Pancreas (tissue), 10 donors: ENCODE results near the gene TTBK2. TPM values are rescaled to one million over a fixed set of nuclear protein-coding genes. Genes with fewer than 3 reads are reported as not detected.

Source experiments
- ATAC-seq, 4 donors: fragments of 200-7000 bp; cut with Tn5 transposase; one replicate each; pipeline versions ENCODE4 v1.8.0 to v1.9.1; 2020; ENCODE audit warnings: mild to moderate bottlenecking in 4 of 4, moderate library complexity in 4 of 4
- DNase-seq, 6 donors: peaks; one replicate each; pipeline ENCODE4 v3.0.0-alpha.2; 2020
- FAIRE-seq: peaks from 2 replicates; lab custom pipeline; 2012; peaks lifted over from hg19 to GRCh38; lab: Jason Lieb, UNC
- H3K27ac ChIP-seq, 4 donors: fragments of 200-600 bp; sonication (generic); 1 replicate in 3 of 4; 2 replicates in 1 of 4; pipeline versions ENCODE4 v1.5.0 to v1.8.0; 2020
- H3K27me3 ChIP-seq, 4 donors: fragments of 200-600 bp; one replicate each; pipeline ENCODE4 v1.8.0; 2021
- H3K36me3 ChIP-seq, 3 donors: fragments of 200-600 bp; sonication (generic) in 1 of 3; one replicate each; pipeline versions ENCODE4 v1.5.0 to v1.8.0; 2020 to 2021
- H3K4me1 ChIP-seq, 3 donors: fragments of 200-600 bp; one replicate each; pipeline ENCODE4 v1.8.0; 2021
- H3K4me3 ChIP-seq, 4 donors: fragments of 200-600 bp; sonication (generic) in 2 of 4; one replicate each; pipeline versions ENCODE4 v1.5.0 to v1.8.0; 2020 to 2021
- H3K9me3 ChIP-seq, 4 donors: fragments of 200-600 bp; one replicate each; pipeline ENCODE4 v1.8.0; 2021
- CTCF ChIP-seq, 4 donors: fragments of 200-600 bp; sonication (generic) in 3 of 4; IDR thresholded peaks; one replicate each; pipeline versions ENCODE4 v1.5.0 to v1.8.0; 2021; ENCODE audit warnings: antibody characterized with exemption in 4 of 4
- WGBS, 2 donors: extraction: QIAGEN DNeasy Blood & Tissue Kit; methylation state at CpG; one replicate each; pipeline ENCODE4 v1.1.7; 2013; 5-methylcytosine and 5-hydroxymethylcytosine counted together
- intact Hi-C, 3 donors: fragments of 100-400 bp; cut with DNase I; formaldehyde crosslinking; loops; one replicate each; pipeline versions ENCODE4 v1.11.1 to v1.14.2; 2022
- polyA plus RNA-seq, 2 donors: library from polyadenylated mRNA; stranded (reverse); fragments of 200-250 nt; gene quantifications; one replicate each; pipeline ENCODE4 v1.2.3, GENCODE V29; 2013
- total RNA-seq, 6 donors: library from RNA; stranded (reverse); fragmentation: NEBNext Ultra II Directional in 4 of 6; extraction: Animal tissue kit (Norgen Biotek cat#: 25700) in 4 of 6; gene quantifications; one replicate each; pipeline versions ENCODE4 v1.2.1 to v1.2.4, GENCODE V29; 2021 to 2023
- donor health status: healthy with polysubstance abuse.
- donor health status: DM: no; HTN: no; CAD: no; lungs with moderate emphysema.
- donor health status: DM: no; HTN: no; CAD: no.
- donor health status: control.
- donor health status: control.
- donor health status: Bipolar disorder and iron deficiency.
- donor health status: DM: yes; HTN: yes; CAD: no.
- donor health status: DM: no; HTN: no; CAD: no.
- donor health status: DM: no; HTN: no; CAD: no.
- donor health status: DM: yes; HTN: yes; CAD: no.

The TTBK2 gene
- total and polyA plus RNA-seq, 8 donors: 1.7 to 8.5 (median 4.8) TPM

- peak; percentile 95 to 99 (median 98) for ATAC-seq
- no peaks in the 10 kb centered on the region for H3K36me3 ChIP-seq
- no peaks in the 10 kb centered on the region for H3K27me3 ChIP-seq
- DNase-seq: peak in 5 of 6 donors; percentile 51 to 81 (median 59)
- FAIRE-seq: no peak
- H3K27ac ChIP-seq: no peak overlapping the region
- intact Hi-C loops: loop anchor here in 1 of 3 donors (5.0 kb wide), 1 partner anchor 223 kb away; no protein-coding TSS in a partner anchor
- WGBS, 2 donors: 23 to 26% methylated on average over 4 of the region's 4 CpGs
- H3K4me1 ChIP-seq: peaks cover 0 to 6% (median 0%) of the 10 kb centered on the region in 3 donors
- H3K4me3 ChIP-seq: no peak overlapping the region
- no peaks in the 10 kb centered on the region for H3K9me3 ChIP-seq
- TF ChIP-seq CTCF (IDR thresholded peaks at IDR 0.05): peak; percentile 64 to 87 (median 75)
Measured at GRCh38 chr15:42704492-42704926, 216.1 kb downstream of the TTBK2 start.

GRCh38 chr15:42696626-42697025 is 224.0 kb downstream of the TTBK2 start:
- H3K4me1 ChIP-seq: no peaks in the 10 kb centered on the region

GRCh38 chr15:42695527-42696071 is 225.0 kb downstream of the TTBK2 start:
- TF ChIP-seq CTCF (IDR thresholded peaks at IDR 0.05): no peak
- no peak overlapping the region for H3K4me3 ChIP-seq
- H3K27me3 ChIP-seq: no peaks in the 10 kb centered on the region
- H3K27ac ChIP-seq: no peak overlapping the region
- no peaks in the 10 kb centered on the region for H3K36me3 ChIP-seq
- no peaks in the 10 kb centered on the region for H3K4me1 ChIP-seq
- peak in 1 of 6 donors; percentile 23 for DNase-seq
- no peak for FAIRE-seq
- WGBS, 2 donors: 78% methylated on average over 6 of the region's 6 CpGs
- intact Hi-C loops: no loop called here
- no peaks in the 10 kb centered on the region for H3K9me3 ChIP-seq
- ATAC-seq: no peak

More at GRCh38 chr15:42696626-42697025, 224.0 kb downstream of the TTBK2 start:
- Histone ChIP-seq H3K27me3 (no peaks in the 10 kb centered on the region), H3K36me3 (no peaks in the 10 kb centered on the region), H3K27ac (no peak overlapping the region), H3K9me3 (no peaks in the 10 kb centered on the region), H3K4me3 (no peak overlapping the region)
- ATAC-seq (no peak), DNase-seq (no peak), FAIRE-seq (no peak)
- TF ChIP-seq CTCF (IDR thresholded peaks at IDR 0.05): no peak
- intact Hi-C loops: no loop called here
- WGBS, 2 donors: 66 to 75% methylated on average over 5 of the region's 5 CpGs

GRCh38 chr15:42694398-42694797 is 226.2 kb downstream of the TTBK2 start:
- no peaks in the 10 kb centered on the region for H3K36me3 ChIP-seq
- 88 to 94% methylated on average over 10 of the region's 10 CpGs for WGBS, 2 donors
- H3K27me3 ChIP-seq: no peaks in the 10 kb centered on the region
- ATAC-seq (no peak), FAIRE-seq (no peak), DNase-seq (peak in 1 of 6 donors; percentile 28)
- no peak overlapping the region for H3K4me3 ChIP-seq
- H3K9me3 ChIP-seq: no peaks in the 10 kb centered on the region
- no peak for TF ChIP-seq CTCF (IDR thresholded peaks at IDR 0.05)
- no peaks in the 10 kb centered on the region for H3K4me1 ChIP-seq
- H3K27ac ChIP-seq: no peak overlapping the region
- intact Hi-C loops: no loop called here

- peak in 1 of 6 donors; percentile 19 for DNase-seq
- intact Hi-C loops: no loop called here
- 82 to 90% methylated on average over 6 of the region's 6 CpGs for WGBS, 2 donors
Measured at GRCh38 chr15:42693942-42694341, 226.6 kb downstream of the TTBK2 start.

More at GRCh38 chr15:42693942-42694341, 226.6 kb downstream of the TTBK2 start:
- no peaks in the 10 kb centered on the region for H3K36me3 ChIP-seq
- no peaks in the 10 kb centered on the region for H3K4me1 ChIP-seq
- ATAC-seq: no peak
- H3K9me3 ChIP-seq: no peaks in the 10 kb centered on the region
- no peak for TF ChIP-seq CTCF (IDR thresholded peaks at IDR 0.05)
- H3K4me3 ChIP-seq: no peak overlapping the region
- H3K27me3 ChIP-seq: no peaks in the 10 kb centered on the region
- no peak for FAIRE-seq
- H3K27ac ChIP-seq: no peak overlapping the region
